ENCODE results near the gene C1QTNF5. TPM values are rescaled to one million over a fixed set of nuclear protein-coding genes. Genes with fewer than 3 reads are reported as not detected.

C1QTNF5 gene
- polyA plus RNA-seq, 1 donor from 2014 or later = not detected

- H2AFZ ChIP-seq (ENCODE audit: low read depth, low read length) = no peak overlapping the region
Observed at GRCh38 chr11:119317592-119318239, 23.0 kb downstream of the C1QTNF5 start.

More at GRCh38 chr11:119317592-119318239, 23.0 kb downstream of the C1QTNF5 start:
- no peaks in the 10 kb centered on the region for H3F3A ChIP-seq (ENCODE audit: insufficient read depth, low read length, poor library complexity, severe bottlenecking)
- no peaks in the 10 kb centered on the region for H4K20me1 ChIP-seq (ENCODE audit: insufficient read depth)
- no peaks in the 10 kb centered on the region for H3K9me2 ChIP-seq (ENCODE audit: insufficient read depth, low read length)
- H3K27ac ChIP-seq (ENCODE audit: low read length) = no peak overlapping the region
- no peaks in the 10 kb centered on the region for H3K36me3 ChIP-seq (ENCODE audit: insufficient read depth, low read length)
- no peak for TF ChIP-seq POLR2AphosphoS5 (IDR thresholded peaks at IDR 0.05)
- TF ChIP-seq SMC3 (conservative IDR thresholded peaks at IDR 0.05; ENCODE audit: poor library complexity) = no peak
- no peak for TF ChIP-seq TAF1 (IDR thresholded peaks at IDR 0.05; ENCODE audit: low read depth)
- TF ChIP-seq EZH2 (IDR thresholded peaks at IDR 0.05; ENCODE audit: borderline replicate concordance, insufficient read depth, low read length, poor library complexity, severe bottlenecking) = no peak
- no peak for TF ChIP-seq EP300 (conservative IDR thresholded peaks at IDR 0.05; ENCODE audit: poor library complexity, severe bottlenecking)
- TF ChIP-seq REST (IDR thresholded peaks at IDR 0.05; ENCODE audit: borderline replicate concordance) = no peak
- TF ChIP-seq CTCF (IDR thresholded peaks at IDR 0.05; ENCODE audit: poor library complexity, severe bottlenecking) = no peak
- TF ChIP-seq RAD21 (conservative IDR thresholded peaks at IDR 0.05) = no peak
- H3K4me3 ChIP-seq (ENCODE audit: low read length) = peak overlapping the region; percentile 78
- H3K79me2 ChIP-seq (replicated peaks; ENCODE audit: insufficient read depth, low read length) = no peaks in the 10 kb centered on the region
- peaks cover 29% of the 10 kb centered on the region for H3K27me3 ChIP-seq (ENCODE audit: insufficient read depth, low read depth, low read length)
- H3K4me2 ChIP-seq (ENCODE audit: low read length) = no peak overlapping the region
- H3K9ac ChIP-seq (ENCODE audit: low read length) = no peak overlapping the region
- no peaks in the 10 kb centered on the region for H3K9me3 ChIP-seq (ENCODE audit: low read length)
